HG03439 (cell line): ENCODE data around the gene TRHDE.

Experiments used
- ATAC-seq: cut with Tn5 transposase; IDR thresholded peaks from one replicate; pipeline ENCODE4 v1.9.1; 2021; ENCODE audit warnings: mild to moderate bottlenecking, moderate library complexity; ENCODE audit not compliant: unreplicated experiment

The TRHDE gene

DNA sequence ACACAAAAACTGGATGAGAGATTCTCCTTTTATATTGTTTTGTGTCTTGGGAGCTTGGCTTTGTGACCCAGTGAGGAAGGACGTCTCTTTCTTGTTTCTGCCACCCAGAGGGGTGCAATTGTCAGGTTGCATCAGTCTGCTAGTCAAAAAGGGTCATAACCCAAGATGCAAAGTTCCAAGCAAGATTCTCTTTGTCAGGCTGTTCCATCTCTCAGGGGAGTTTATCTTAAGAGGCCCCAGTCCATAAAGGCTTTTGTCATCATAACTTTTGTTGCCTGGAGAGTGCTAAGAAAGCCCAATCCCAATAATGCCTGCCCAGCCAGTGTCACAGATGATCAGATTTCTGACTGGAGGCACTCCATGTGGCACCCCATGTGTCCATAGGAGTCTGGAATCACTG, 444.9 kb downstream of the TRHDE start:
- ATAC-seq, result no peak
